Right lobe of liver (tissue), 4 donors: ENCODE data around the gene ZNF280A.

ENCODE experiments used
- POLR2A ChIP-seq: fragments of 450-650 bp; IDR thresholded peaks from one replicate; pipeline ENCODE4 v1.6.1; 2017; ENCODE audit warnings: antibody characterized with exemption, mild to moderate bottlenecking
- TF ChIP-seq, protein P1 (sequence below), 4 donors: fragments of 200-600 bp in 3 of 4; fragments of 450-650 bp in 1 of 4; IDR thresholded peaks; one replicate each; pipeline versions ENCODE4 v1.5.1 to v1.8.0; 2016 to 2022; ENCODE audit warnings: antibody characterized with exemption in 4 of 4, mild to moderate bottlenecking in 2 of 4
- donor health status: DM: no; HTN: no; CAD: no.
- donor health status: DM: no; HTN: no; CAD: no.
- donor health status: DM: no; HTN: yes; CAD: no.

DNA sequence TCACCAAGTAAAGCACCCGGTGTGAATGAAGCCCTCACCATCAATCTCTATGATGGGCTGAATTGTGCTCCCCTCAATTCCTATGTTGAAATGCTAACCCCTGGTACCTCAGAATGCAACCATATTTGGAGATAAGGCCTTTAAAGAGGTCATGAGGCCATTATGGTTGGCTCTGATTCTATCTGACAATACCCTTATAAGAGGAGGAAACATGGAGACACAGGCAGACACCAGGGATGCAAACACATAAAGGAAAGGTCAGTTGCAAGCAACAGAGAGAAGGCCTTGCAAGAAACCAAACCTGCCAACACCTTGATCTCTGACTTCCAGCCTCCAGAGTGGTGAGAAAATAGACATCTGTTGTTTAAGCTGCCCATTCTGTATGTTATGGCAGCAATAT lies 13.3 kb upstream of the ZNF280A start:
- TF ChIP-seq, protein P1, sequence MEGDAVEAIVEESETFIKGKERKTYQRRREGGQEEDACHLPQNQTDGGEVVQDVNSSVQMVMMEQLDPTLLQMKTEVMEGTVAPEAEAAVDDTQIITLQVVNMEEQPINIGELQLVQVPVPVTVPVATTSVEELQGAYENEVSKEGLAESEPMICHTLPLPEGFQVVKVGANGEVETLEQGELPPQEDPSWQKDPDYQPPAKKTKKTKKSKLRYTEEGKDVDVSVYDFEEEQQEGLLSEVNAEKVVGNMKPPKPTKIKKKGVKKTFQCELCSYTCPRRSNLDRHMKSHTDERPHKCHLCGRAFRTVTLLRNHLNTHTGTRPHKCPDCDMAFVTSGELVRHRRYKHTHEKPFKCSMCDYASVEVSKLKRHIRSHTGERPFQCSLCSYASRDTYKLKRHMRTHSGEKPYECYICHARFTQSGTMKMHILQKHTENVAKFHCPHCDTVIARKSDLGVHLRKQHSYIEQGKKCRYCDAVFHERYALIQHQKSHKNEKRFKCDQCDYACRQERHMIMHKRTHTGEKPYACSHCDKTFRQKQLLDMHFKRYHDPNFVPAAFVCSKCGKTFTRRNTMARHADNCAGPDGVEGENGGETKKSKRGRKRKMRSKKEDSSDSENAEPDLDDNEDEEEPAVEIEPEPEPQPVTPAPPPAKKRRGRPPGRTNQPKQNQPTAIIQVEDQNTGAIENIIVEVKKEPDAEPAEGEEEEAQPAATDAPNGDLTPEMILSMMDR (IDR thresholded peaks at IDR 0.05), result no peak
- no peak for TF ChIP-seq POLR2A
